Measurements from ENCODE around the gene FKBP5. TPM values are rescaled to one million over a fixed set of nuclear protein-coding genes. Genes with fewer than 3 reads are reported as not detected.
"Not testable (repeated sequence)": the region's sequence is repeated elsewhere in the genome, so short reads cannot be mapped to it uniquely, and the experiment has no call there.

The FKBP5 gene
- total RNA-seq, 1 experiment from 2014 or later, result 9.4 TPM

- Histone ChIP-seq H3K9me3 (no peaks in the 10 kb centered on the region), H3K4me3 (no peak overlapping the region)
Observed at GRCh38 chr6:35564733-35565132, 124.0 kb downstream of the FKBP5 start.

GRCh38 chr6:35562060-35562459 is 126.7 kb downstream of the FKBP5 start:
- no peak for DNase-seq
- Histone ChIP-seq H3K4me3 (no peak overlapping the region), H3K27me3 (peaks cover 21% of the 10 kb centered on the region), H3K36me3 (no peaks in the 10 kb centered on the region), H3K9me3 (no peaks in the 10 kb centered on the region)

More at GRCh38 chr6:35564733-35565132, 124.0 kb downstream of the FKBP5 start:
- Histone ChIP-seq H3K36me3 (no peaks in the 10 kb centered on the region), H3K27me3 (peaks cover 21% of the 10 kb centered on the region)
- no peak for DNase-seq

GRCh38 chr6:35561113-35561512 is 127.6 kb downstream of the FKBP5 start:
- H3K27me3 ChIP-seq, result peaks cover 21% of the 10 kb centered on the region

GRCh38 chr6:35558571-35558970 is 130.1 kb downstream of the FKBP5 start:
- Histone ChIP-seq H3K9me3 (no peaks in the 10 kb centered on the region), H3K36me3 (no peaks in the 10 kb centered on the region), H3K4me3 (no peak overlapping the region), H3K27me3 (peaks cover under 1% of the 10 kb centered on the region; the same call in 1 of the 2 replicates)
- no peak for DNase-seq

More at GRCh38 chr6:35561113-35561512, 127.6 kb downstream of the FKBP5 start:
- Histone ChIP-seq H3K4me3 (no peak overlapping the region), H3K9me3 (no peaks in the 10 kb centered on the region), H3K36me3 (no peaks in the 10 kb centered on the region)
- no peak for DNase-seq

- no peaks in the 10 kb centered on the region for H3K9me3 ChIP-seq
- DNase-seq, result no peak
- no peaks in the 10 kb centered on the region for H3K36me3 ChIP-seq
- H3K4me3 ChIP-seq, result no peak overlapping the region
- H3K27me3 ChIP-seq, result no peaks in the 10 kb centered on the region
Observed at GRCh38 chr6:35557239-35557638, 131.5 kb downstream of the FKBP5 start.

GRCh38 chr6:35554811-35555210 is 133.9 kb downstream of the FKBP5 start:
- Histone ChIP-seq H3K9me3 (peaks cover 8% of the 10 kb centered on the region), H3K27me3 (no peaks in the 10 kb centered on the region), H3K4me3 (no peak overlapping the region), H3K36me3 (no peaks in the 10 kb centered on the region)
- DNase-seq, result no peak

- no peak for DNase-seq
- no peaks in the 10 kb centered on the region for H3K36me3 ChIP-seq
- H3K27me3 ChIP-seq, result no peaks in the 10 kb centered on the region
- no peak overlapping the region for H3K4me3 ChIP-seq
- H3K9me3 ChIP-seq, result peaks cover 8% of the 10 kb centered on the region
Observed at GRCh38 chr6:35553315-35553714, 135.4 kb downstream of the FKBP5 start.

- Histone ChIP-seq H3K27me3 (no peaks in the 10 kb centered on the region), H3K36me3 (no peaks in the 10 kb centered on the region), H3K4me3 (no peak overlapping the region), H3K9me3 (peaks cover 8% of the 10 kb centered on the region)
- no peak for DNase-seq
Observed at GRCh38 chr6:35552285-35552917, 136.3 kb downstream of the FKBP5 start.

GRCh38 chr6:35550437-35550836 is 138.3 kb downstream of the FKBP5 start:
- Histone ChIP-seq H3K4me3 (no peak overlapping the region), H3K36me3 (no peaks in the 10 kb centered on the region), H3K9me3 (peaks cover 8% of the 10 kb centered on the region), H3K27me3 (no peaks in the 10 kb centered on the region)
- DNase-seq, result no peak

GRCh38 chr6:35547676-35548075 is 141.0 kb downstream of the FKBP5 start:
- DNase-seq, result no peak

GRCh38 chr6:35544769-35545361 is 143.8 kb downstream of the FKBP5 start:
- Histone ChIP-seq H3K9me3 (peaks cover 2% of the 10 kb centered on the region; the same call in 1 of the 2 replicates), H3K36me3 (no peaks in the 10 kb centered on the region), H3K27me3 (no peaks in the 10 kb centered on the region), H3K4me3 (no peak overlapping the region)
- no peak for DNase-seq

More at GRCh38 chr6:35547676-35548075, 141.0 kb downstream of the FKBP5 start:
- no peak overlapping the region for H3K4me3 ChIP-seq
- H3K9me3 ChIP-seq, result peaks cover 8% of the 10 kb centered on the region
- H3K36me3 ChIP-seq, result no peaks in the 10 kb centered on the region
- no peaks in the 10 kb centered on the region for H3K27me3 ChIP-seq

GRCh38 chr6:35543459-35544193 is 145.1 kb downstream of the FKBP5 start:
- Histone ChIP-seq H3K36me3 (no peaks in the 10 kb centered on the region), H3K27me3 (no peaks in the 10 kb centered on the region), H3K9me3 (peaks cover 2% of the 10 kb centered on the region; the same call in 1 of the 2 replicates), H3K4me3 (no peak overlapping the region)
- DNase-seq, result no peak

- Histone ChIP-seq H3K9me3 (peaks cover 2% of the 10 kb centered on the region; the same call in 1 of the 2 replicates), H3K4me3 (no peak overlapping the region)
Observed at GRCh38 chr6:35541836-35542235, 146.9 kb downstream of the FKBP5 start.

GRCh38 chr6:35539223-35539622 is 149.5 kb downstream of the FKBP5 start:
- H3K4me3 ChIP-seq, result no peak overlapping the region
- no peaks in the 10 kb centered on the region for H3K36me3 ChIP-seq
- no peak for DNase-seq
- no peaks in the 10 kb centered on the region; the same call in 1 of the 2 replicates for H3K27me3 ChIP-seq
- H3K9me3 ChIP-seq, result peaks cover 2% of the 10 kb centered on the region; the same call in 1 of the 2 replicates

More at GRCh38 chr6:35541836-35542235, 146.9 kb downstream of the FKBP5 start:
- DNase-seq, result no peak
- H3K27me3 ChIP-seq, result no peaks in the 10 kb centered on the region
- H3K36me3 ChIP-seq, result no peaks in the 10 kb centered on the region

GRCh38 chr6:35535847-35536246 is 152.9 kb downstream of the FKBP5 start:
- H3K27me3 ChIP-seq, H3K4me3 ChIP-seq, H3K36me3 ChIP-seq, H3K9me3 ChIP-seq, DNase-seq: not testable (repeated sequence)

GRCh38 chr6:35534407-35535170 is 154.1 kb downstream of the FKBP5 start:
- Histone ChIP-seq H3K27me3 (no peaks in the 10 kb centered on the region; the same call in 1 of the 2 replicates), H3K4me3 (no peak overlapping the region), H3K9me3 (no peaks in the 10 kb centered on the region), H3K36me3 (no peaks in the 10 kb centered on the region)
- DNase-seq, result no peak

GRCh38 chr6:35533981-35534380 is 154.7 kb downstream of the FKBP5 start:
- Histone ChIP-seq H3K36me3 (no peaks in the 10 kb centered on the region), H3K4me3 (no peak overlapping the region), H3K27me3 (no peaks in the 10 kb centered on the region; the same call in 1 of the 2 replicates), H3K9me3 (no peaks in the 10 kb centered on the region)
- no peak for DNase-seq

All from MG63 (cell line).